AML-193 (cell line): ENCODE results near the gene RIPOR1.
A peak's percentile ranks its signal among the peaks of the same experiment; 100 is the strongest.
"Not testable (repeated sequence)": the region's sequence is repeated elsewhere in the genome, so short reads cannot be mapped to it uniquely, and the experiment has no call there.

Experiments
- DNase-seq, 2 experiments: peaks; one replicate each; lab custom pipeline; 2025; lab: John Stamatoyannopoulos, UW

RIPOR1 gene

GRCh38 chr16:67517661-67518423 lies 10.8 kb upstream of the RIPOR1 start:
- no peak for DNase-seq

- no peak for DNase-seq
Observed at GRCh38 chr16:67518676-67519075, 10.0 kb upstream of the RIPOR1 start.

GRCh38 chr16:67519242-67519641 lies 9.4 kb upstream of the RIPOR1 start:
- no peak for DNase-seq

- DNase-seq, result peak; percentile 87 to 90
Observed at GRCh38 chr16:67521095-67521804, 7.4 kb upstream of the RIPOR1 start.

- no peak for DNase-seq
Observed at GRCh38 chr16:67525176-67525860, 3.3 kb upstream of the RIPOR1 start.

GRCh38 chr16:67526149-67526791 lies 2.4 kb upstream of the RIPOR1 start:
- no peak for DNase-seq

GRCh38 chr16:67528870-67529581 lies 397 bp downstream of the RIPOR1 start:
- DNase-seq, result no peak

GRCh38 chr16:67529582-67530012 lies 968 bp downstream of the RIPOR1 start:
- no peak for DNase-seq

GRCh38 chr16:67530013-67530939 lies 1.6 kb downstream of the RIPOR1 start:
- DNase-seq, result no peak

- peak; percentile 78 to 79 for DNase-seq
Observed at GRCh38 chr16:67531247-67531646, 2.6 kb downstream of the RIPOR1 start.

- DNase-seq, result no peak
Observed at GRCh38 chr16:67533024-67533560, 4.5 kb downstream of the RIPOR1 start.

GRCh38 chr16:67533987-67534386 lies 5.4 kb downstream of the RIPOR1 start:
- not testable (repeated sequence) for DNase-seq

- no peak for DNase-seq
Observed at GRCh38 chr16:67534431-67534830, 5.8 kb downstream of the RIPOR1 start.

- DNase-seq, result no peak
Observed at GRCh38 chr16:67535201-67535600, 6.6 kb downstream of the RIPOR1 start.

- DNase-seq, result no peak
Observed at GRCh38 chr16:67537270-67537635, 8.6 kb downstream of the RIPOR1 start.

GRCh38 chr16:67537636-67538591 lies 9.3 kb downstream of the RIPOR1 start:
- peak in 1 of 2 experiments; percentile 41 for DNase-seq

GRCh38 chr16:67538666-67539101 lies 10.1 kb downstream of the RIPOR1 start:
- no peak for DNase-seq

GRCh38 chr16:67539271-67539670 lies 10.6 kb downstream of the RIPOR1 start:
- DNase-seq, result no peak
